ENCODE data around the gene RNF167. TPM values are rescaled to one million over a fixed set of nuclear protein-coding genes. Genes with fewer than 3 reads are reported as not detected.

Gene RNF167
- total and polyA plus RNA-seq, 2 of the 4 experiments (the other 2 are of a cell fraction): 13.1 to 79.5 TPM

GRCh38 chr17:4934173-4934979, 5.7 kb upstream of the RNF167 start (continued):
- TF ChIP-seq RCOR1 (IDR thresholded peaks at IDR 0.05; ENCODE audit: insufficient replicate concordance, low read length): no peak

GRCh38 chr17:4935650-4936049, 4.4 kb upstream of the RNF167 start:
- ChIA-PET POLR2A (ENCODE audit: unreplicated experiment) (no interaction called here), CTCF (interaction anchor here (1.5 kb wide), 1 partner anchor 26 kb away, joined by 3 read pairs; no protein-coding TSS in a partner anchor)
- Histone ChIP-seq H4K8ac (ENCODE audit: low read depth in 2 of 2, low read length in 2 of 2) (no peak overlapping the region), H2AK5ac (ENCODE audit: low read depth, low read length) (no peak overlapping the region), H3K9me3 (ENCODE audit: control insufficient read depth, insufficient read depth, low read length) (no peaks in the 10 kb centered on the region), H3K9ac (ENCODE audit: low read depth, low read length) (no peak overlapping the region), H3K18ac (ENCODE audit: low read depth, low read length) (no peak overlapping the region), H3K36me3 (ENCODE audit: control insufficient read depth, insufficient read depth, low read length) (peaks cover 19% of the 10 kb centered on the region), H4K20me1 (ENCODE audit: insufficient read depth, low read length) (0 out of 2 replicates have a peak, but pooled peaks cover 7% of the 10 kb centered on the region), H3K4me2 (ENCODE audit: low read depth, low read length) (no peak overlapping the region), H2AK9ac (replicated peaks; ENCODE audit: low read depth, low read length, poor library complexity) (no peak overlapping the region), H3K4me1 (ENCODE audit: control insufficient read depth, insufficient read depth, low read length) (peaks cover 11% of the 10 kb centered on the region), H3K4ac (ENCODE audit: low read depth, low read length) (no peak overlapping the region), H2BK5ac (ENCODE audit: low read depth, low read length, poor library complexity, severe bottlenecking) (no peak overlapping the region), H3K79me1 (ENCODE audit: low read depth in 1 of 2, low read length in 2 of 2) (peaks cover 10 to 21% of the 10 kb centered on the region in 2 experiments; a peak in 3 of 4 replicates), H3K9me1 (ENCODE audit: insufficient read depth, low read length) (peaks cover 17% of the 10 kb centered on the region), H2AFZ (replicated peaks; ENCODE audit: low read length, poor library complexity) (no peak overlapping the region), H3K14ac (replicated peaks; ENCODE audit: low read depth, low read length) (no peak overlapping the region), H4K5ac (ENCODE audit: low read depth, low read length) (no peak overlapping the region), H2BK20ac (ENCODE audit: low read depth, low read length) (no peak overlapping the region), H4K91ac (ENCODE audit: insufficient read depth, low read depth, low read length) (no peak overlapping the region), H3K27ac (ENCODE audit: insufficient read depth, low read length) (no peak overlapping the region), H3K56ac (ENCODE audit: extremely low read depth, insufficient read depth, low read length) (no peak overlapping the region), H3K23ac (ENCODE audit: low read depth, low read length) (no peak overlapping the region), H2BK15ac (ENCODE audit: low read depth, low read length) (no peak overlapping the region), H2BK120ac (ENCODE audit: low read depth, low read length) (no peak overlapping the region), H3K4me3 (ENCODE audit: insufficient read depth, low read depth, low read length) (no peak overlapping the region), H3K27me3 (ENCODE audit: control insufficient read depth, insufficient read depth, low read length) (no peaks in the 10 kb centered on the region)
- dilution Hi-C loops (cut with HindIII; ENCODE audit: low sequenced_read_pairs, unreplicated experiment) (no loop called here), in situ Hi-C loops (cut with MboI; ENCODE audit: low sequenced_read_pairs) (no loop called here), intact Hi-C loops (cut with micrococcal nuclease) (no loop called here)
- no TSS peak for BruUV-seq (replicated peaks)
- DNase-seq (no peak), ATAC-seq (ENCODE audit: low read depth) (no peak)
- no peak for TF ChIP-seq CHD1 (IDR thresholded peaks at IDR 0.05; ENCODE audit: low read depth, low read length)
- no peak for TF ChIP-seq MXI1 (IDR thresholded peaks at IDR 0.05; ENCODE audit: borderline replicate concordance, low read depth, low read length)
- TF ChIP-seq ELK1 (IDR thresholded peaks at IDR 0.05; ENCODE audit: borderline replicate concordance, low read depth, low read length): no peak
- no peak for TF ChIP-seq USF2 (IDR thresholded peaks at IDR 0.05; ENCODE audit: low read depth, low read length)
- TF ChIP-seq MAFK (IDR thresholded peaks at IDR 0.05; ENCODE audit: low read depth, low read length): no peak
- TF ChIP-seq FOS (IDR thresholded peaks at IDR 0.05; ENCODE audit: low read depth, low read length): no peak
- no peak for TF ChIP-seq RAD21 (IDR thresholded peaks at IDR 0.05; ENCODE audit: low read length)
- TF ChIP-seq NFE2L2 (IDR thresholded peaks at IDR 0.05; ENCODE audit: low read depth, low read length): no peak
- TF ChIP-seq CEBPB (IDR thresholded peaks at IDR 0.05; ENCODE audit: low read depth, low read length): no peak
- no peak for TF ChIP-seq RFX5 (IDR thresholded peaks at IDR 0.05; ENCODE audit: low read depth, low read length)
- no peak for TF ChIP-seq MAZ (IDR thresholded peaks at IDR 0.05; ENCODE audit: borderline replicate concordance, low read depth, low read length)
- TF ChIP-seq RCOR1 (IDR thresholded peaks at IDR 0.05; ENCODE audit: insufficient replicate concordance, low read length): no peak
- TF ChIP-seq CTCF (conservative IDR thresholded peaks at IDR 0.05; ENCODE audit: low read depth, low read length): no peak
